Omental fat pad (tissue), 4 donors: ENCODE measurements around the gene CFP. TPM values are rescaled to one million over a fixed set of nuclear protein-coding genes. Genes with fewer than 3 reads are reported as not detected.
"Not testable (repeated sequence)": the region's sequence is repeated elsewhere in the genome, so short reads cannot be mapped to it uniquely, and the experiment has no call there.

Experiments used
- ATAC-seq: fragments of 150-250 bp; one replicate; pipeline ENCODE4 v1.9.1; 2016; ENCODE audit warnings: mild to moderate bottlenecking, moderate library complexity; ENCODE audit not compliant: low FRiP score
- DNase-seq: peaks from one replicate; pipeline ENCODE4 v3.0.0-alpha.2; 2019; ENCODE audit warnings: low spot score
- CTCF ChIP-seq, 3 donors: fragments of 450-650 bp; IDR thresholded peaks; one replicate each; pipeline ENCODE4 v1.5.1; 2016 to 2017; ENCODE audit warnings: antibody characterized with exemption in 3 of 3, mild to moderate bottlenecking in 3 of 3, moderate library complexity in 2 of 3
- total RNA-seq, 4 donors: library from RNA; depleted of rRNA; stranded (reverse); fragments of >200 nt; gene quantifications; one replicate each; pipeline ENCODE4 v1.1.0, GENCODE V29; 2016

CFP gene
- total RNA-seq, 4 donors from 2014 or later, result 7.4 to 53.9 (median 11.2) TPM

GRCh38 chrX:47607091-47607490 is 22.6 kb downstream of the CFP start:
- ATAC-seq, result no peak
- TF ChIP-seq CTCF (IDR thresholded peaks at IDR 0.05), result no peak
- no peak for DNase-seq

- no peak for TF ChIP-seq CTCF (IDR thresholded peaks at IDR 0.05)
- no peak for DNase-seq
- ATAC-seq, result no peak
Measured at GRCh38 chrX:47605024-47605423, 24.7 kb downstream of the CFP start.

GRCh38 chrX:47603125-47603524 is 26.6 kb downstream of the CFP start:
- not testable (repeated sequence) for ATAC-seq, DNase-seq

- DNase-seq (no peak), ATAC-seq (no peak)
- TF ChIP-seq CTCF (IDR thresholded peaks at IDR 0.05), result no peak
Measured at GRCh38 chrX:47597222-47597621, 32.5 kb downstream of the CFP start.

GRCh38 chrX:47596256-47596655 is 33.5 kb downstream of the CFP start:
- no peak for TF ChIP-seq CTCF (IDR thresholded peaks at IDR 0.05)
- DNase-seq (no peak), ATAC-seq (no peak)

- ATAC-seq, result peak; percentile 73
- TF ChIP-seq CTCF (IDR thresholded peaks at IDR 0.05), result no peak
- no peak for DNase-seq
Measured at GRCh38 chrX:47595716-47596251, 33.9 kb downstream of the CFP start.

GRCh38 chrX:47593522-47593921 is 36.2 kb downstream of the CFP start:
- ATAC-seq (no peak), DNase-seq (no peak)
- no peak for TF ChIP-seq CTCF (IDR thresholded peaks at IDR 0.05)

GRCh38 chrX:47590984-47591383 is 38.7 kb downstream of the CFP start:
- TF ChIP-seq CTCF (IDR thresholded peaks at IDR 0.05), result no peak
- ATAC-seq, result no peak

More at GRCh38 chrX:47590984-47591383, 38.7 kb downstream of the CFP start:
- DNase-seq, result no peak
